ENCODE data around the gene ZXDA.

- TF ChIP-seq POLR2A (IDR thresholded peaks at IDR 0.05) (no peak), CTCF (IDR thresholded peaks at IDR 0.05) (no peak)
Measured at GRCh38 chrX:57932266-57932665, 22.0 kb upstream of the ZXDA start.

Measured in uterus (tissue), 2 donors.